IPS-NIHi7 (cell line): ENCODE results near the gene NARS2.
"Not testable (repeated sequence)": the region's sequence is repeated elsewhere in the genome, so short reads cannot be mapped to it uniquely, and the experiment has no call there.

ENCODE experiments used
- DNase-seq: peaks from one replicate; pipeline ENCODE4 v3.0.0; 2012; ENCODE audit warnings: mixed read lengths; ENCODE audit errors: extremely low spot score

Gene NARS2

DNA sequence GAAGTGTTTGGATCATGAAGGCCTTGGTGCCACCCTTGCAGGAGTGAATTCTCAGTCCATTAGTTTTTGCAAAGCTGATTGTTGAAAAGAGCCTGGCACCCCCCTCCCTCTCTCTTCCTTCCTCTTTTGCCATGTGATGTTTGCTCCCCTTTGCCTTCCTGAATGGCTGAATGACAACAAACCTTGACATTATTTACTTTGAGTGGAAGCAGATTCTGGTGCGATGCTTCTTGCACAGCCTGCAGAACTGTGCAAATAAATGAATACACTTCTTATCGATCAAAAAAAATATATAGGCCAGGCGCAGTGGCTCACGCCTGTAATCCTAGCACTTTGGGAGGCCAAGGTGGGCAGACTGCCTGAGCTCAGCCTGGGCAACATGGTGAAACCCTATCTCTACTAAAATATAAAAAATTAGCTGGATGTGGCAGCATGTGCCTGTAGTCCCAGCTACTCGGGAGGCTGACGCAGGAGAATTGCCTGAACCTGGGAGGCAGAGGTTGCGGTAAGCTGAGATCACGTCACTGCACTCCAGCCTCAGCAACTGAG is 2.0 kb upstream of the NARS2 start:
- DNase-seq = no peak

GRCh38 chr11:78575478-78575877 is 814 bp upstream of the NARS2 start:
- no peak for DNase-seq

DNA sequence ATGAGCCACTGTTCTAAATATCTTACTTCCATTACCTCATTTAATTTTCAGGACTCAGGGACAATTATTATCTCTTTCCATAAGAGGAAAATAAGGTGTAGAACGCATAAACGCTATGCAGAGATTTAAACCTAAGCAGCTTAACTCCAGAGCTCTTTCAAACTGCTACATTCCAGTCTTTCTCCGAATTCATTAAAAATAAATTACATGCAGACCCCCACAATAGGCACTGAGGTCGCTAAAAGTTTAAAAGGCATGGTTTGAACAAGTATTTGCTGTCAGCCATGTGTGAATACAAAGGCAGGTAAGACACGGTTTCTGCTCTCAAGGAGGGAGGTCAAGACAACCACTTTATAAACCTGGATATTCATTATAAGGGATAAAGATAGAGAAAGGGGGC is 983 bp downstream of the NARS2 start:
- no peak for DNase-seq

GRCh38 chr11:78573271-78573670 is 1.4 kb downstream of the NARS2 start:
- DNase-seq = no peak

DNA sequence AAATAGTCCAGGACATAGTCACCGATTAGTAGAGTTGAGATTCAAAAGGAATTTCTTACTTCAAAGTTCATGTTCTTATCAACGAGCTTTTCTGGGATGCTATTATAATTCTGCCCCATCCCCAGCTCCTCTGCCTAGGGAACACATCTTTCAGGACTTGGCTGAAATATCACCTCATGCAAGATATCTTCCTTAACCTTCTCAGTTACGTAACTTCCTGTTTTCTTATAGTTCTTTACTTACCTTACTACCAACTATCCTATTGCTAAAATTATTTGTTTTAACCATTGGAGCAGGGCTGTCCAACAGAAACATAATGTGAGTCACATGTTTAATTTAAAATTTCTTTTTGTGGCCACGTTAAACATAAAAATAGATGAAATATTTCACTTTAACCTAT is 2.3 kb downstream of the NARS2 start:
- DNase-seq = no peak

GRCh38 chr11:78570031-78570430 is 4.6 kb downstream of the NARS2 start:
- no peak for DNase-seq

DNA sequence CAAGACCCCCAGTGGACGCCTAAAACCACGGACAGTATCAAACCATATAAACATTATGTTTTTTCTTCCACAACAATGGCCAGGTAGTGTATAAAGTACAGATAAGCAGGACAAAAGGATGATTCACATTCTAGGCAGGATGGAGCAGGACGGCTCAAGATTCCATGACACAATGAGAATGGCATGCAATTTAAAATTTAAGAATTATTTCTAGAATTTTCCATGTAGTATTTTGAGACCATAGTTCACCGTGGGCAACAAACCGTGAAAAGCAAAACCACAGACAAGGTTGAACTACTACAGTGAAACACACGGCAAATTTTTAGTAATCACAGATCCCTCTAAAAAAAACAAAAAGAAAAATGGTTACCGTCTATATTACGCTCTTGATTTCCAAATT is 7.5 kb downstream of the NARS2 start:
- no peak for DNase-seq

DNA sequence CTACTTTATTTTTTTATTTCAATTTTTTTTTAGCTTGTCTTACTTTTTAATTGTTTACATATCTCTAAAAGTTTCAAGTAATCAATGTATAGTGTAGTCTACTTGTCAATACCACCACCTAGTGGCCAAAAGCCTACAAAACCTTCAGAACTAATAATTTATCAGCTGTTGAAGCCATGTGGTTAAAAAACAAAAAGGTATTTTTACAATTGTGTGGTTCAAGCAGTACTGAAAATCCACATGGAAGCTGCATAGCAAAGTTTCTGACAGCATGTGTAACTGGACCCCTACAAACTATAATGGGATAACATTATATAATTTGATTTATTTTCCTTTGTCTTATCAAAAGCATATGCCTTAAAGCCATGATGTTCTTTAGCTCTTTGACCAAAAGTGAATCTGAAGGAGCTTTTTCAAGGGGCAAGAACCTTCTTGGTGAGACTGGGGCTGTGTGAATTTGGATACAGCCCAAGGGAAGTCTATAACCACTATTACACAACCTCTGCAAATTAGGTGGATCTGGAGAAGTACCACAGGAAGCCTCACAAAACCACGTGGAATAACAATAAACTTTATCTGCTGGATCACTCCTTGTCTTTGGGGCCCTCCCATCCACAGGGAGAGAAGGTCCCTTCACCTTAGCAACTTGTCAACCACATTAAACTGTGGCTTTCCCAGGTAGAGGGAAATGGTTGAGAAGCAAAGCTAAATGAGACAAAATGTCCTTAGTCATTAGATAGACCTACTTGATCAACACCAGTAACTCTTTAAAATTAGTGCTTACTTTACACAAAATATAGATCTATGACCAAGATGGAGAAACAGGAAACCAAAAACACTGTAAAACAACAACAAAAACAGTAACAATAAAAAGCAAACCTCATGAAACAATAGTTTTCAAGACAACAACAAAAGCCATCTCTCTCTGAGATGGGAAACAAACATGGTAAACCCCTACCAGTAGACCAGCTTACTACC is 9.9 kb downstream of the NARS2 start:
- no peak for DNase-seq

- not testable (repeated sequence) for DNase-seq
These were observed 10.6 kb downstream of the NARS2 start for GRCh38 chr11:78564037-78564436.

GRCh38 chr11:78563090-78563489 is 11.6 kb downstream of the NARS2 start:
- not testable (repeated sequence) for DNase-seq

DNA sequence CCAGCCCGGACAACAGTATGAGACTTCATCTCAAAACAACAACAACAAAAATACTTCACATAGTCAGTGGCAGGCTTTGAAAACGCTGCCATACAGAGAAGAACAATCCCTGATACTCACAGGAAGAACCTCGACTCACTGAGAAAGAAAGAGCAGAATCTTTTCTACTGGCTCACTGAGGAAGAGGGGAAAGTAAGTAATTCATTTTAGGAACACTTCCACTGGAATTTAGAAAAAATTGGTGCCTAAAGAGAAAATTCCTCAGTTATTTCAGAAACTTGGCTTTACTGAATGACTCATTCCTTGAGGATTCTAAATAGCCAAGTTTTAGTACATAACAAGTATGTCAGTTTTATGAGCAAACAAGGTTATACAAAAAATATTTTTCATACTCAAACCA is 12.3 kb downstream of the NARS2 start:
- DNase-seq = no peak

- DNase-seq = no peak
These were observed 13.7 kb downstream of the NARS2 start for GRCh38 chr11:78560826-78561484.

DNA sequence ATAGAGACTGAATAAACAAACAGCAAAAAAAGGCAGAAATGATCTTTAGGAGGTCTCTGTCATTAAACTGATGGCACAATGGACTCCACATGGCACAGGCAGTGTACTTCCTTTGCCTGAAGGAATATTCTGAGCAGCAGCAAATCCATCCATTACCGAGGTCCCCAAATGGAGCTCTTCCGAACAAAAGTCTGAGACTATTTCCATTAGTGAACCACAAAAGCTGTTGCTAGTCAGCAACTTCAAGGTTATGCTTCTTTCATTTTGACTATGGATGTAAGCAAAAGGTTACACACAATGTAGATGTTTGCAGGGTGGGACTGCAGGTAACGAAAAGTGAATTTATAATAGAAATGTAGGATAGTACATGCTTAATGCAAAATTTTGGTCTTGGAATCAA is 14.5 kb downstream of the NARS2 start:
- no peak for DNase-seq

DNA sequence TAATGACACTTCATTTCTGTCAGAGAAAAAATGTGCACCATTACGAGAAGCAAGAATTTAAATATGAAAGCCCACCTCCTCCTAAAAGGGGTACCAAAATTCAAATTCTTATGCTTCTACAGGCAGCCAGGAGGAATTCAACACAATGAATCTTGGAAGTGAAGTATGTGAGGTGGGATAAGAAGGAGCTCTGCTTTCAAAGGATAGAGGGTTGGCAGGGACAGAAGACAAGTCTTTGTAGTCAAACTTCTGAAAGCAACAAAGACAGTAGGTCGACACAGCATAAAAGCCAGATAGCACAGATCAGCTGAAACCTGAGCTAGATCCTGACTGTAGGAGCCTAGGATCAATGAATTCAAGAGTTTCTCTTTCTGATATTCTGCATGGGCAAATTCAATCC is 17.4 kb downstream of the NARS2 start:
- no peak for DNase-seq

- DNase-seq = no peak
These were observed 19.1 kb downstream of the NARS2 start for GRCh38 chr11:78555592-78555991.

GRCh38 chr11:78552881-78553280 is 21.8 kb downstream of the NARS2 start:
- no peak for DNase-seq

GRCh38 chr11:78552139-78552538 is 22.5 kb downstream of the NARS2 start:
- DNase-seq = not testable (repeated sequence)

- DNase-seq = no peak
These were observed 23.6 kb downstream of the NARS2 start for GRCh38 chr11:78551066-78551465.

- peak; percentile 25 for DNase-seq
These were observed 24.8 kb downstream of the NARS2 start for GRCh38 chr11:78549624-78550409.

- no peak for DNase-seq
These were observed 25.6 kb downstream of the NARS2 start for GRCh38 chr11:78548911-78549590.

- DNase-seq = no peak
These were observed 26.5 kb downstream of the NARS2 start for GRCh38 chr11:78547931-78548705.
